SJSA1 (cell line): Measurements from ENCODE around the gene ALK. TPM values are rescaled to one million over a fixed set of nuclear protein-coding genes. Genes with fewer than 3 reads are reported as not detected.
"Not testable (repeated sequence)": the region's sequence is repeated elsewhere in the genome, so short reads cannot be mapped to it uniquely, and the experiment has no call there.

ENCODE experiments used
- DNase-seq, 2 experiments: peaks; one replicate each; pipeline ENCODE4 v3.0.0-alpha.2; 2015 to 2020; ENCODE audit warnings: low spot score in 2 of 2, low read depth in 1 of 2
- H3K27ac ChIP-seq: fragments of 250-450 bp; sonication (Bioruptor Pico); 2 replicates; pipeline ENCODE4 v1.5.1; 2020; ENCODE audit warnings: mild to moderate bottlenecking, moderate library complexity
- H3K27me3 ChIP-seq: fragments of 250-450 bp; sonication (Bioruptor Pico); replicated peaks from 2 replicates; pipeline ENCODE4 v1.5.1; 2020; ENCODE audit warnings: mild to moderate bottlenecking, moderate library complexity
- H3K36me3 ChIP-seq: fragments of 250-450 bp; sonication (Bioruptor Pico); 2 replicates; pipeline ENCODE4 v1.5.1; 2020; ENCODE audit warnings: mild to moderate bottlenecking
- H3K4me1 ChIP-seq: fragments of 250-450 bp; sonication (Bioruptor Pico); replicated peaks from 2 replicates; pipeline ENCODE4 v1.6.1; 2021; ENCODE audit warnings: mild to moderate bottlenecking
- H3K4me3 ChIP-seq: fragments of 250-450 bp; sonication (Bioruptor Pico); 2 replicates; pipeline ENCODE4 v1.5.1; 2020; ENCODE audit warnings: mild to moderate bottlenecking
- H3K9me3 ChIP-seq: fragments of 250-450 bp; sonication (Bioruptor Pico); replicated peaks from 2 replicates; pipeline ENCODE4 v1.5.1; 2020; ENCODE audit warnings: mild to moderate bottlenecking
- total RNA-seq: library from RNA; depleted of rRNA; stranded (reverse); fragments of >200 nt; shearing (Covaris generic); gene quantifications from 2 replicates; pipeline ENCODE4 v1.2.3, GENCODE V29; 2014

The ALK gene
- total RNA-seq, 1 experiment from 2014 or later = not detected

- no peaks in the 10 kb centered on the region for H3K9me3 ChIP-seq
- no peak overlapping the region for H3K27ac ChIP-seq
- DNase-seq = no peak
- no peaks in the 10 kb centered on the region for H3K36me3 ChIP-seq
- H3K4me1 ChIP-seq = peaks cover 16% of the 10 kb centered on the region
- no peaks in the 10 kb centered on the region for H3K27me3 ChIP-seq
- H3K4me3 ChIP-seq = no peak overlapping the region
Observed at GRCh38 chr2:29261003-29261402, 660.4 kb downstream of the ALK start.

GRCh38 chr2:29260142-29260772, 661.1 kb downstream of the ALK start:
- Histone ChIP-seq H3K4me3 (no peak overlapping the region), H3K4me1 (peaks cover 16% of the 10 kb centered on the region), H3K27me3 (no peaks in the 10 kb centered on the region), H3K9me3 (no peaks in the 10 kb centered on the region), H3K36me3 (no peaks in the 10 kb centered on the region), H3K27ac (peak overlapping the region; percentile 39)
- peak in 1 of 2 experiments; percentile 60 for DNase-seq

GRCh38 chr2:29259221-29259620, 662.2 kb downstream of the ALK start:
- H3K4me3 ChIP-seq = no peak overlapping the region
- peak in 1 of 2 experiments; percentile 46 for DNase-seq
- no peaks in the 10 kb centered on the region for H3K27me3 ChIP-seq
- no peaks in the 10 kb centered on the region for H3K9me3 ChIP-seq
- H3K4me1 ChIP-seq = peaks cover 16% of the 10 kb centered on the region
- H3K27ac ChIP-seq = peak overlapping the region; percentile 39; the same call in 1 of the 2 replicates
- no peaks in the 10 kb centered on the region for H3K36me3 ChIP-seq

- H3K4me1 ChIP-seq = peaks cover 10% of the 10 kb centered on the region
- no peak overlapping the region for H3K4me3 ChIP-seq
- H3K27ac ChIP-seq = no peak overlapping the region
- no peak for DNase-seq
- H3K27me3 ChIP-seq = no peaks in the 10 kb centered on the region
- H3K9me3 ChIP-seq = no peaks in the 10 kb centered on the region
- no peaks in the 10 kb centered on the region for H3K36me3 ChIP-seq
Observed at GRCh38 chr2:29255004-29255403, 666.4 kb downstream of the ALK start.

- H3K27ac ChIP-seq, H3K36me3 ChIP-seq, DNase-seq: not testable (repeated sequence)
Observed at GRCh38 chr2:29253495-29254275, 667.7 kb downstream of the ALK start.

GRCh38 chr2:29253026-29253425, 668.4 kb downstream of the ALK start:
- no peak for DNase-seq
- Histone ChIP-seq H3K4me1 (no peaks in the 10 kb centered on the region), H3K36me3 (no peaks in the 10 kb centered on the region), H3K9me3 (no peaks in the 10 kb centered on the region), H3K27ac (no peak overlapping the region), H3K4me3 (no peak overlapping the region), H3K27me3 (no peaks in the 10 kb centered on the region)

More at GRCh38 chr2:29253495-29254275, 667.7 kb downstream of the ALK start:
- not testable (repeated sequence) for H3K4me1 ChIP-seq, H3K9me3 ChIP-seq, H3K4me3 ChIP-seq, H3K27me3 ChIP-seq

GRCh38 chr2:29251406-29251805, 670.0 kb downstream of the ALK start:
- Histone ChIP-seq H3K36me3 (no peaks in the 10 kb centered on the region), H3K4me3 (no peak overlapping the region), H3K27me3 (no peaks in the 10 kb centered on the region), H3K27ac (no peak overlapping the region), H3K4me1 (no peaks in the 10 kb centered on the region), H3K9me3 (no peaks in the 10 kb centered on the region)
- no peak for DNase-seq

GRCh38 chr2:29250977-29251376, 670.4 kb downstream of the ALK start:
- Histone ChIP-seq H3K36me3 (no peaks in the 10 kb centered on the region), H3K9me3 (no peaks in the 10 kb centered on the region), H3K27ac (no peak overlapping the region), H3K27me3 (no peaks in the 10 kb centered on the region), H3K4me3 (no peak overlapping the region), H3K4me1 (no peaks in the 10 kb centered on the region)
- no peak for DNase-seq

GRCh38 chr2:29249666-29250253, 671.6 kb downstream of the ALK start:
- Histone ChIP-seq H3K4me1 (no peaks in the 10 kb centered on the region), H3K36me3 (no peaks in the 10 kb centered on the region), H3K9me3 (no peaks in the 10 kb centered on the region), H3K27ac (no peak overlapping the region), H3K4me3 (no peak overlapping the region), H3K27me3 (no peaks in the 10 kb centered on the region)
- no peak for DNase-seq

- Histone ChIP-seq H3K27me3 (no peaks in the 10 kb centered on the region; the same call in 1 of the 2 replicates), H3K36me3 (no peaks in the 10 kb centered on the region), H3K9me3 (no peaks in the 10 kb centered on the region), H3K4me1 (no peaks in the 10 kb centered on the region), H3K27ac (no peak overlapping the region), H3K4me3 (no peak overlapping the region)
- DNase-seq = no peak
Observed at GRCh38 chr2:29247336-29247914, 674.0 kb downstream of the ALK start.

- Histone ChIP-seq H3K4me3 (no peak overlapping the region), H3K36me3 (no peaks in the 10 kb centered on the region), H3K27me3 (no peaks in the 10 kb centered on the region; the same call in 1 of the 2 replicates), H3K4me1 (no peaks in the 10 kb centered on the region), H3K9me3 (no peaks in the 10 kb centered on the region), H3K27ac (no peak overlapping the region)
- DNase-seq = no peak
Observed at GRCh38 chr2:29246383-29247300, 674.7 kb downstream of the ALK start.

GRCh38 chr2:29245742-29246382, 675.5 kb downstream of the ALK start:
- Histone ChIP-seq H3K27me3 (no peaks in the 10 kb centered on the region; the same call in 1 of the 2 replicates), H3K4me3 (no peak overlapping the region), H3K36me3 (no peaks in the 10 kb centered on the region), H3K4me1 (no peaks in the 10 kb centered on the region), H3K27ac (no peak overlapping the region), H3K9me3 (no peaks in the 10 kb centered on the region)
- no peak for DNase-seq
